ENCODE measurements around the gene CAPN10. TPM values are rescaled to one million over a fixed set of nuclear protein-coding genes. Genes with fewer than 3 reads are reported as not detected.

CAPN10 gene
- polyA plus RNA-seq, 3 donors, result 7.3 to 57.0 (median 7.4) TPM

DNA sequence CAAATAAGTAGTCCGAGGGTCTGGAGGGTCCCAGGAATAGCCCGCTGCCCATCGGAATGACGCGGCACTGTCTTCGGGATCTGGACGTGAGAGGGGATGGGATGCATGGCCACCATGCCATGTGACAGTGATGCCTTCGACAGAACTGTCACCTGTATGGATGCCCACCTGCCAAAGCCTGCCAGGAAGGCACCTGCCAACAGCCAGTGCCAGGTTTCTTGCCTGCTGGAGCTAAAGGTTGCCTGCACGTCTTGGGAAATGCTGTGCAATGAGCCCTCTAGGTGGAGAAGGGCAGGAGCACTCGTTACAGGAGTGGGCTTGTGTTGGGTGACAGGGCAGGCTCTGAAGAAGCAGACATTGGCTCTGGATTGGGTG, 59.3 kb downstream of the CAPN10 start:
- Mint-ChIP-seq H3K27ac (peak overlapping the region in 4 of 7 donors; percentile 72 to 95 (median 82)), H3K27me3 (ENCODE audit: low read depth in 3 of 3) (peaks cover 24 to 41% (median 30%) of the 10 kb centered on the region in 3 donors), H3K36me3 (no peaks in the 10 kb centered on the region), H3K4me1 (peaks cover 13% of the 10 kb centered on the region), H3K4me3 (no peak overlapping the region), H3K9me3 (peaks cover under 1 to 14% (median 3%) of the 10 kb centered on the region in 7 donors)
- H3K79me2 ChIP-seq (ENCODE audit: insufficient read depth, low read length), result no peaks in the 10 kb centered on the region
- TF ChIP-seq, protein P1, sequence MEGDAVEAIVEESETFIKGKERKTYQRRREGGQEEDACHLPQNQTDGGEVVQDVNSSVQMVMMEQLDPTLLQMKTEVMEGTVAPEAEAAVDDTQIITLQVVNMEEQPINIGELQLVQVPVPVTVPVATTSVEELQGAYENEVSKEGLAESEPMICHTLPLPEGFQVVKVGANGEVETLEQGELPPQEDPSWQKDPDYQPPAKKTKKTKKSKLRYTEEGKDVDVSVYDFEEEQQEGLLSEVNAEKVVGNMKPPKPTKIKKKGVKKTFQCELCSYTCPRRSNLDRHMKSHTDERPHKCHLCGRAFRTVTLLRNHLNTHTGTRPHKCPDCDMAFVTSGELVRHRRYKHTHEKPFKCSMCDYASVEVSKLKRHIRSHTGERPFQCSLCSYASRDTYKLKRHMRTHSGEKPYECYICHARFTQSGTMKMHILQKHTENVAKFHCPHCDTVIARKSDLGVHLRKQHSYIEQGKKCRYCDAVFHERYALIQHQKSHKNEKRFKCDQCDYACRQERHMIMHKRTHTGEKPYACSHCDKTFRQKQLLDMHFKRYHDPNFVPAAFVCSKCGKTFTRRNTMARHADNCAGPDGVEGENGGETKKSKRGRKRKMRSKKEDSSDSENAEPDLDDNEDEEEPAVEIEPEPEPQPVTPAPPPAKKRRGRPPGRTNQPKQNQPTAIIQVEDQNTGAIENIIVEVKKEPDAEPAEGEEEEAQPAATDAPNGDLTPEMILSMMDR (IDR thresholded peaks at IDR 0.05), result no peak
- no peaks in the 10 kb centered on the region for H4K20me1 ChIP-seq (ENCODE audit: insufficient read depth, low read length)
- H3K4me2 ChIP-seq (replicated peaks; ENCODE audit: extremely low read depth, low read length, poor library complexity, severe bottlenecking), result no peak overlapping the region
- no peaks in the 10 kb centered on the region for H3K36me3 ChIP-seq (replicated peaks in 1 of 2; ENCODE audit: control insufficient read depth in 1 of 2, insufficient read depth in 2 of 2, low read length in 2 of 2)
- peaks cover 0 to 7% of the 10 kb centered on the region in 2 donors for H3K9me3 ChIP-seq (replicated peaks in 1 of 2; ENCODE audit: control insufficient read depth in 1 of 2, insufficient read depth in 1 of 2, low read length in 2 of 2)
- peaks cover 2 to 12% of the 10 kb centered on the region in 2 donors for H3K4me1 ChIP-seq (ENCODE audit: control insufficient read depth in 1 of 2, insufficient read depth in 2 of 2, low read length in 2 of 2)
- no peak overlapping the region for H3K9ac ChIP-seq (ENCODE audit: insufficient read depth, low read length, poor library complexity, severe bottlenecking)
- 85% methylated on average over 10 of the region's 10 CpGs for WGBS (ENCODE audit: insufficient coverage)
- no peak for DNase-seq
- intact Hi-C loops (cut with micrococcal nuclease), result no loop called here
- H3K27ac ChIP-seq (ENCODE audit: low read depth in 1 of 2, low read length in 2 of 2), result no peak overlapping the region
- peak overlapping the region; percentile 36 for H2AFZ ChIP-seq (ENCODE audit: insufficient read depth, low read depth, low read length, poor library complexity, severe bottlenecking)
- peaks cover 0 to 31% of the 10 kb centered on the region in 2 donors for H3K27me3 ChIP-seq (ENCODE audit: control insufficient read depth in 2 of 2, insufficient read depth in 2 of 2, low read length in 2 of 2)
- H3K4me3 ChIP-seq (replicated peaks in 1 of 3; ENCODE audit: low read depth in 2 of 3, low read length in 3 of 3), result no peak overlapping the region

DNA sequence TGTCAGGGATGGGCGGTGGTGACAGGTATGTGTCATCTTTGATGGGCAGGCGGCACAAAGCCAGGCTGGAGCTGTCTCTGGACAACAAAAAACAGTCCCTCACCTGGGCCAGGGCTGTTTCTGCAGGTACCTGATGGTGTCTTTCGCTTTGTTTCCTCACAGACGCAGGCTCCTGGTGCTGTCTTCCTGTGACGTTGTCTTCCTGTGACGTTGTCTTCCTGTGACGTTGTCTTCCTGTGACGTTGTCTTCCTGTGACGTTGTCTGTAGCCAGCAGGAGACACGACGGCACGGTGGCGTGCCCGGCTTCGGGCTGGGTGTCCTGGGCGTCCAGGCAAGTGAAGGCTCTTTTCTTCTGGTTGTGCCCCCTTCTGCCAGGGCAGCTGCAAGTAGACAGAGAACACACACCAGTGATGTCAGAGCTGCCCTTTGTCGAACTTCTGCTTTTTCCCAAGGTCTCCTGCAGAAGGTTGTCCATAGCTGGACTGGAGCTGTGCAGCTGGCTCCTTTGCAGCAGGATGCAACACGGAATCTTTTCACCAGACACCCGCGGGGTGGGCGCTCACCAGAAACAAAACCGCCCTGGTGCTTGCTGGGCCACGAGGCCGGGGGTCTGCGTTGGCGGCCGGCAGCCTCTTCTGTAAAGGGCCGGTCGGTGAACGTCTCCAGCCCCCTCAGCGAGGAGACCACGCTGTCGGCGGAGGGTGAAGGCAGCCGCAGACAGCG, 59.8 kb downstream of the CAPN10 start:
- Histone ChIP-seq H4K20me1 (ENCODE audit: insufficient read depth, low read length) (no peaks in the 10 kb centered on the region), H2AFZ (ENCODE audit: insufficient read depth, low read depth, low read length, poor library complexity, severe bottlenecking) (peak overlapping the region; percentile 36), H3K27me3 (ENCODE audit: control insufficient read depth in 2 of 2, insufficient read depth in 2 of 2, low read length in 2 of 2) (peaks cover 0 to 34% of the 10 kb centered on the region in 2 donors), H3K4me1 (ENCODE audit: control insufficient read depth in 1 of 2, insufficient read depth in 2 of 2, low read length in 2 of 2) (peaks cover 2 to 12% of the 10 kb centered on the region in 2 donors), H3K9ac (ENCODE audit: insufficient read depth, low read length, poor library complexity, severe bottlenecking) (no peak overlapping the region), H3K4me2 (replicated peaks; ENCODE audit: extremely low read depth, low read length, poor library complexity, severe bottlenecking) (no peak overlapping the region), H3K79me2 (ENCODE audit: insufficient read depth, low read length) (no peaks in the 10 kb centered on the region), H3K4me3 (replicated peaks in 1 of 3; ENCODE audit: low read depth in 2 of 3, low read length in 3 of 3) (no peak overlapping the region), H3K36me3 (replicated peaks in 1 of 2; ENCODE audit: control insufficient read depth in 1 of 2, insufficient read depth in 2 of 2, low read length in 2 of 2) (no peaks in the 10 kb centered on the region), H3K27ac (ENCODE audit: low read depth in 1 of 2, low read length in 2 of 2) (no peak overlapping the region), H3K9me3 (replicated peaks in 1 of 2; ENCODE audit: control insufficient read depth in 1 of 2, insufficient read depth in 1 of 2, low read length in 2 of 2) (peaks cover 0 to 7% of the 10 kb centered on the region in 2 donors)
- H3K27me3 Mint-ChIP-seq (ENCODE audit: low read depth in 3 of 3), result peaks cover 26 to 45% (median 30%) of the 10 kb centered on the region in 3 donors
- DNase-seq, result peak; percentile 45 to 66 (median 50)
- peaks cover 13% of the 10 kb centered on the region for H3K4me1 Mint-ChIP-seq
- H3K9me3 Mint-ChIP-seq, result peaks cover 2 to 16% (median 6%) of the 10 kb centered on the region in 7 donors
- WGBS (ENCODE audit: insufficient coverage), result 67% methylated on average over 33 of the region's 36 CpGs
- H3K27ac Mint-ChIP-seq, result peak overlapping the region; percentile 47 to 95 (median 82)
- peak overlapping the region; percentile 42 to 82 for H3K4me3 Mint-ChIP-seq
- no peaks in the 10 kb centered on the region for H3K36me3 Mint-ChIP-seq
- TF ChIP-seq, protein P1 (IDR thresholded peaks at IDR 0.05), result no peak
- intact Hi-C loops (cut with micrococcal nuclease), result no loop called here
